GM18867 (cell line): ENCODE data around the gene CTPS1.
A peak's percentile ranks its signal among the peaks of the same experiment; 100 is the strongest.

Source experiments
- ATAC-seq: cut with Tn5 transposase; IDR thresholded peaks from one replicate; pipeline ENCODE4 v1.9.1; 2021; ENCODE audit warnings: mild to moderate bottlenecking, moderate library complexity; ENCODE audit not compliant: unreplicated experiment

CTPS1 gene, protein sequence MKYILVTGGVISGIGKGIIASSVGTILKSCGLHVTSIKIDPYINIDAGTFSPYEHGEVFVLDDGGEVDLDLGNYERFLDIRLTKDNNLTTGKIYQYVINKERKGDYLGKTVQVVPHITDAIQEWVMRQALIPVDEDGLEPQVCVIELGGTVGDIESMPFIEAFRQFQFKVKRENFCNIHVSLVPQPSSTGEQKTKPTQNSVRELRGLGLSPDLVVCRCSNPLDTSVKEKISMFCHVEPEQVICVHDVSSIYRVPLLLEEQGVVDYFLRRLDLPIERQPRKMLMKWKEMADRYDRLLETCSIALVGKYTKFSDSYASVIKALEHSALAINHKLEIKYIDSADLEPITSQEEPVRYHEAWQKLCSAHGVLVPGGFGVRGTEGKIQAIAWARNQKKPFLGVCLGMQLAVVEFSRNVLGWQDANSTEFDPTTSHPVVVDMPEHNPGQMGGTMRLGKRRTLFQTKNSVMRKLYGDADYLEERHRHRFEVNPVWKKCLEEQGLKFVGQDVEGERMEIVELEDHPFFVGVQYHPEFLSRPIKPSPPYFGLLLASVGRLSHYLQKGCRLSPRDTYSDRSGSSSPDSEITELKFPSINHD

DNA sequence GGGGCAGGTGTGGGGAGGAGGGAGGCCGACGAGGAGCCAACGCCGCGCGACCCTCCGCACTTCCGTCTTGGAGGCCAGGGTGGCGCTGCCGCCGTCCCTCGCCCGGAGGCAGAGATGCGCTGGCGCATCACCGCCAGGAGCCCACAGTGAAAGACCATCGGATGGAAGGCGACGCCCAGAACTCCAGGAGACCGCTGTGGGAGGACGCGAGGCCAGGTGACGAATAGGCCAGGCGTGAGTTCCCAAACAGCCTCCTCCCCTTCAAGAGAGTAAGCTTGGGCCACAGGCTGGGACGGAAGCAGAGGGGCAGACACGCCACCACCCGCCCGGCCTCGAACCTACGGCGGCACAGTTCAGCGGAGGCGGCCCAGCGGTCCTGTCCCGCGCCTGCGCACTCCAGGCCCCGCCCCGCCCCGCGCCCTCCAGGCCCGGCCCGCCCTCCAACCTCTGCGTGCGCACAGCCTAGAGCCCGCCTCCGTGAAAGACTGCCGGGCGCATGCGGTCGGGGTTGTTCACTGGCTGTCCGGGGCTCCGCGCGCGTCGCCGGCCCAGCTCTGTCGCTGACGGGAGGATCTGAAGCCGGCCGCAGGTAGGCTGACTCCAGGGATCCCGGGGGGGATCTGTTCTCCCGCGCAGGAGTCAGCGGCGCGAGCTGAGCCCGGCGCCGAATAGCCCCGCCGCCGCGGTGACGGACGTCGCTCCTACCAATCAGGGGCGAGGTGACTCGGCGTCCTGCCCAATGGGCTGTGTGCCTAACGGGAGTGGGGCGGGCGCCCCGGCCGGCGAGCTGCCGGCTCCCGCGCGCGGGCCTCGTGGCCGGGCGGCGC is at the start of gene CTPS1:
CTPS1 (plus strand) TSS at position 456 of the 827 bp plus-strand sequence. CDS start 3,595 bp downstream, outside the sequence.
- peak; percentile 86 for ATAC-seq

DNA sequence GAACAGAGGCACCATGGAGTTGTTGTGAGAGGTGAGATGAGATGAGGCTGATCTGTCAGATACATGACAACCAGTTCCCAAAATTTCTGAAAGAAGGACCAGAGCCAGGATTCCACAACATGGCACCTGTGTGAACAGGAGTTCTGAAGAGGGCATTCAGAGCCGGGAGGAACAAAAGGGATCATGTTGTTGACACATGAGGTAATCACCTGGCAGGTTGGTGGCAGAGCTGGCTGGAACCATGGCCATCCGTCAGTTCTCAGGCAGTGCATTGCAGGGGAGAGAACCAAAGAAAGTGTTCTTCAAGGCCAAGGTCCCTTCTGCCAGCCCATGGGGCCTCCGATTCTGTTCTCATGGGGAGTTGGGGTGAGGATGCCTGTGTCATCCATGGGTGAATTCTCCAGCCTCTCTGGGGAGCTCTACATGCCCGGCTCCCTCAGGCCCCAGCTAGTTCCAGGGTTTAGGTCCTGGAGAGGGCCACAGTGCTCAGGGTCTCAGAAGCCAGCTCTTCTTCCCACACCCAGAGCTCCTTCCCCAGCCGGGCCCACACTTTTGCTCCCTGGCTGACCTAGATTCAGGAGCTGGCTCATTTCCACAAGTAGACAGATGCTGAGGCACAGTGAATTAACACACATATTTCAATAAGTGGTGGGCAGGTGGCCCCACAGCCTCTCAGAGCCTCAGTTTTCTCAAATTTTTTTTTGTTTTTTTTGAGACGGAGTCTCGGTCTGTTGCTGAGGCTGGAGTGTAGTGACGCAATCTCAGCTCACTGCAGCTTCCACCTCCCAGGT is 49.1 kb upstream of the CTPS1 start:
- ATAC-seq = no peak

DNA sequence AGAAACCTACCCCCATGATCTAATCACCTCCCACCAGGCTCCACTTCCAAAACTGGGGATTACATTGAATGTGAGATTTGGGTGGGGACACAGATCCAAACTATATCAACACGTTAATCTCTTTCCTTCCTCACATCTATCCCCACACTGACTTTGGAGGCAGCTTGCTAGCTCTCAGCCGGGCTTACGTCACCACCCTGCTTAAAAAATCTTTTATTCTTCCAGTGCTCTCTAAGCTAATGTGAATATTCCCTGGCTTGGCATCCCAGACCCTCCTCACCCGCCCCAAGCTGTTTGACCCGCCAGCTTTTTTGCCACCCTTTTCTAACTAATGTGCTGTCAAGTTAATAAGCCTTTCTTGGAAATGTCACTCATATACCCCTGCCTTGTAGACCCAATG is 47.9 kb upstream of the CTPS1 start:
- no peak for ATAC-seq

DNA sequence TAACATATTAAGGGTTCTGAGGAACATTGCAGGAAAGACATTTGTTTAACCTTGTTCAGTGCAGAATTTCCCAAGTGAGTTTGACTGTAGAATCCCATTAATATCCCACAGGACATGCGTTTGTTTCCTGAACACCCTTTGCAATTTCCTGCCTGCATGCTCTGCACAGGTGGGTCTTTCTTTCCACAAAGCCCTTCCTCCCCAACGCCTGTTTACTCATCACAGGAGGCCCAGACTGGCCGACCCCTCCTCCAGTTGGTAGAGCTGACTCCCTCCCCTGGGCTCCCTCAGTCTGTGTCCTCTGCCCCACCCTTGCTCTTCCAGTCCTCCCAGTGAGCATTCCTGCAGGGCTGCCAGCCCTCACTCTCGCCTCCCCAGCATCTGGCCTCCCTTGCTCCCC is 47.5 kb upstream of the CTPS1 start:
- ATAC-seq = no peak

DNA sequence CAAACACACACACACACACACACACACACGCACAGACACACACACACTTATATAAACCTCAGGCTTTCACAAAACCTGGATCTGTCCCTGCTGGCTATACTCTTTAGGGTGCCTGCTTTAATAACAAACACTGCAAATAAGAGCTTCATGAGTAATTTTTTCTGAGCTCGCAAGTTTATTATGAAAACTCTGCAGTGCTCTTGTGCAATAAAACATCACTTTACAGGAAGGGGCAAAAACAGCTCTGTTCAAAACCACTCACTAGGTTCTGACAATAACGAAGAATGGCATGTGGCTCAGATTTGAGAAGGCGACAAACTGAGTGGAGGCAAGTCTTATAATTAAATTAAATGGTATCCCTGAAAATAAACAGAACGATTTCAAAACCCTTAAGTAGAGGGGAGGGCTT is 42.6 kb upstream of the CTPS1 start:
- ATAC-seq = no peak

DNA sequence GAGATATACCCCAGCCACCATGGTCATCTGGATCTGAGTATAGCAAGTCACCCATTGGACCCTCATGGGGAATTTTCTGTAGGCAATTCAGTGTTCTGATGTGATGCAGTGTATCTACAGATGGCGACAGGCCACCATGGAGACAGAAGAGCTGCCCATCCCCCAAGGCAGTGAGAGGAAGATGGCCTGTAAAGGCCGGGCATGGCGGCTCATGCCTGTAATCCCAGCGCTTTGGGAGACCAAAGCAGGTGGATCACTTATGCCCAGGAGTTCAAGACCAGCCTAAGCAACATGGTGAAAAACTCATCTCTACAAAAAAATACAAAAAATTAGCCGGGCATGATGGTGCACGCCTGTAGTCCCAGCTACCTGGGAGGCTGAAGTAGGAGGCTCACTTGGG is 41.1 kb upstream of the CTPS1 start:
- ATAC-seq = no peak

DNA sequence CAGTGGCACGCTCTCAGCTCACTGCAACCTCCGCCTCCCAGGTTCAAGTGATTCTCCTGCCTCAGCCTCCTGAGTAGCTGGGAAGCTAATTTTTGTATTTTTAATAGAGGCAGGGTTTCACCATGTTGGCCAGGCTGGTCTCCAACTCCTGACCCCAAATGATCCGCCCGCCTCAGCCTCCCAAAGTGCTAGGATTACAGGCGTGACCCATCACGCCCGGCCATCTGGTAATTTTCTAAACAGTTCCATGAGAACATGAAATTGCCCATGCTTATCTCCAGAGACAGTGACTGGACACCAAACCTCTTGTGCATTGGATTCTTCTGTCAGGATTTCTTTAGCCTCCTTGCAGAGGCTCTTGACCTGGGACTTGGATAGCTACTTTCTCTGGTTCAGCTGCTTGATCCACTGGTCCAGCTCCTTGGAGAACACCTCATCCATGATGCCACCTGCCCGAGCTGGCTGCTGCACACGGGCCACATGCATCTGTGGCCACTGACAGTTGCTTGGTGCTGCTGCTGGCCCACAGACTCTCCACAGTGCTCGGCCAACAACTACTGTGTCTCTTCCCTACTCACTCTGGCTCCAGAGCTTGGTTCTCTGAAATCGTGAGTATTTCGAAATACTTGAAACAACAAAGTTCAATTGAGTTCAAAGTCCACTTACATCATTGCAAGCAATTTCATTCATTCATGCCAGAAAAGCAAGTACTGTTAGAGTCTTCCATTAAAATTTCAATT is 40.0 kb upstream of the CTPS1 start:
- ATAC-seq = no peak

DNA sequence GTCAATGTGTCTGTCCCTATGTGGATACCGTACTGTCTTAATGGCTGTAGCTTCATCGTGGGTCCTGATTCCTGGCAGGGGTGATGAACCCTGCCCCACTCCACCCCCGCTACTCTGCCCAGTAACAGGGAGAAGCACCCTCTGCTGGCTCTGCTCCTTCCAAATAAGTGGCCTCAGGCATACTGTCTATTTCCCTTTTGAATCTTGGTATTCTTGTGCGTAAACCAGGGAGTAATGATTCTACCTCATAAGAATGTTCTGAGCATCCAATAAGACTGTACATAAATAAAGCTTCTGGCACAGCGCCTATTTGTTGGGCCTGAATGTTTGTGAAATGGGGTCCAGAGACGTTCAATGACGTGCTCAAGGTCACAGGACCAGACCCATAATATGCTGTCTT is 35.2 kb upstream of the CTPS1 start:
- ATAC-seq = no peak

DNA sequence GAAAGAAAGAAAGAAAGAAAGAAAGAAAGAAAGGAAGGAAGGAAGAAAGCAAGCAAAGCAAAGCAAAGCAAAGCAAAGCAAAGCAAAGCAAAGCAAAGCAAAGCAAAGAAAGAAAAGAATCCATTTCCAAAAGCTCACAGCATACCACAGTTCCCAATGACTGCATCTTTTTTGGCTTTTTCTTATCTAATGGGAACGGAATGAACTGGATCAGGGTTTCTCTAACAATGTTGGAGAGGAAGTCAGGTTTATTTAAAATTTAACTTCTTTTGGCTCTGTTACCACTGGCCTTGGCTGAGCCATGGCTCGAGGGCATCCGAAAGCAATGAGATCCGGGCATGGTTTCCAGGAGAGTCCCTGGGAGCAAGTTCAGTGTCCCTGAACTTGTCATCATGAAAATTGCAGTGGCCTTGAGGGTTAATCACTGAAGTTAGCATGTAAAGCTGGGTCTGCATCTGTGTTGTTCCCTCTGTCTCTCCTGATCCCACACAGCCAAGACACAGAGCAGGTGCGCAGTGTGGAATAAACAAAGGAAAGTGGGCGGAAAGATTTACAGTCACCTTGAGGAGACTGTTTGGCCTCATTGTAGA is 34.6 kb upstream of the CTPS1 start:
- no peak for ATAC-seq

DNA sequence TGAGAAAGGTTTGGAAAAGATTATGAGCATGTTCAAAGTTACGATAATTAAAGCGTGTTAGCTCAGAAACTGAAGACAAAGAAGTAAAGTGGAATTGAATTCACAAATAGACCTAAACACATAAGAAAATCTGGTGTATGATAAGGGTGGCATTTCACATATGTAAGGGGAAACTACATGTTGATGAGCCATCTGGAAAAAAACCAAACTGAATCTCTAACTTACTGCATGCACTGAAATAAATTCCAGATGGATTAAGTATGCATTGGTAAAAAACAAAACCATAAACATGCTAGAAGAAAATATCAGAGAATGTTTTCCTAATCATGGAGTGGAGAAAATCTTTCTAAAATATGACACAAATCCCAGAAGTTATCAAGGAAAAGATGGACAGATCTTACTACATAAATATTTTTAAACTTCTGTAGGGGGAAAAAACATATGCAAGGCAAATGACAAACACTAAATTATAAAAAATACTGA is 34.0 kb upstream of the CTPS1 start:
- no peak for ATAC-seq

DNA sequence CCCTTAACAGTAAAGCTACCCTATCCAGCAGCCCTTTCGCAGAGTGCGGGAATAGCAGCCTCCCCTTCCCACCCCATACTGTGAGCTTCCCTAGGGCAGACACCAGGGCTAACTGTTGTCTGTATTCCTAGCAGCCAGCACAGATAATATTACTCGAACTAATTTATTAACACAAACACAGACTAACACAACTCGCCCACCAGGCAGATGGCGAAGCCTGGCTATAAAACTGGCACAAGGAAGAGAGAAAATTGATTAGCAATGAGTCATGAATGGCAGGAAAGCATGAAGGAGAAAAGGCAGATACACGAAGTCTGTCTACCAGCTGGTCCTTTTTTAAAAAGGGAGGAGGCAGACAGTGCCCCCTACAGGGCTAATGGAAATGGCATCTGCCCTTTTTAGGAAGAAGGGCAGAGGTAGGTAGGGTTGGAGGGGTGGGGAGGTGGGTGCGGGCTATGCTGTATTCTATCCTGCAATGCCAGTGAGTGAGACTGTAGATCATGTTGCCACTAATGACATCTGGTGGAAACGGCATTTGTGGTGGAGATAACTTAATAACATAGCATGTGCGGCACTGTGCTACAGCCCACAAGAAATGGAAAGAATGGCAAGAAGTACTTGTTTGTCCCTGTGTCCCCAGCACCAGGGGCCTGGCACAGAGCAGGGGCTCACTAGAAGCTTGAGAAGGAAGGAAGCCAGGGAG is 30.6 kb upstream of the CTPS1 start:
- ATAC-seq = no peak

DNA sequence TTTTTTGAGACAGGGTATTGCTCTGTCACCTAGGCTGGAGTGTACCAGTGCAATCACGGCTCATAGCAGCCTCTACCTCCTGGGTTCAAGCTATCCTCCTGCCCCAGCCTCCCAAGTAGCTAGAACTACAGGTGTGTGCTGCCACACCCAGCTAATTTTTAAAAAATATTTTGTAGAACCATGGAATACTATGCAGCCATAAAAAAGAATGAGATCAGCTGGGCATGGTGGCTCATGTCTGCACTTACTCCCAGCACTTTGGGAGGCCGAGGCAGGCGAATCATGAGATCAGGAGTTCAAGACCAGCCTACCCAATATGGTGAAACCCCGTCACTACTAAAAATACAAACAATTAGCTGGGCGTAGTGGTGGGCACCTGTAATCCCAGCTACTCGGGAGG is 29.9 kb upstream of the CTPS1 start:
- no peak for ATAC-seq

DNA sequence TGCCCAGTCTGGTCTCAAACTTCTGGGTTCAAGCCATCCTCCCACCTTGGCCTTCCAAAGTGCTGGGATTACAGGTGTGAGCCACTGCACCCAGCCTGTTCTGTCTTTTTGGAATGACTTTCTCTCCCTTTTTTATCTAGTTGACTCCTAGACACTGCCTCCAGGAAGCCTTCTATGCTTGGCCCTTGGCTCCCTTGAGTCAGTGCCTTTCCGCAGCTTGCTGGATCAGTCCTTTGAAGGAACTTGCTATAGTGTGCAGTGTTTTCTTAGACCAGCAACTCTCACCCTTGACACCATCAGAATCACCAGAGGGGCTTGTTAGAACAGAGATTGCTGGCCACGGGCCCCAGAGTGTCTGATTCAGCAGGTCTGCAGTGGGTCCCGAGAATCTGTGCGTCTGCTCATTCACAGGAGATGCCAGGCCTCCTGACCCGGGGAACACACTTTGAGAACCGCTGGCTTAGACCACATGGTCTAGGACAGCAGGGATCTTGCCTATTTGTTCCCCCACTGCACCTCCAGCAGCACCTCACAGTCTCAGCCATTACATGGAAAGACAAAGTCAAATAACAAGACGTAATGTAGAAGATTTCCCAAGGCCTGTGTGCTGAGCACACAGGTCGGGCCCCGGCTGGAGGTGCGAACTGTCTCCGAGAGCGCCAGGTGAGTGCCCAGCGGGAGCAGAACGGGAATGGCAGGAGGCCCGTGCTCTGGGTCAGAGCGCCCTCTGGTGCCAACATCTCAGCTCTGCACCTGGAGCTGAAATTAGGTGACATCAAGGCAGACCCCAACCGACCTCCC is 27.4 kb upstream of the CTPS1 start:
- ATAC-seq = no peak

DNA sequence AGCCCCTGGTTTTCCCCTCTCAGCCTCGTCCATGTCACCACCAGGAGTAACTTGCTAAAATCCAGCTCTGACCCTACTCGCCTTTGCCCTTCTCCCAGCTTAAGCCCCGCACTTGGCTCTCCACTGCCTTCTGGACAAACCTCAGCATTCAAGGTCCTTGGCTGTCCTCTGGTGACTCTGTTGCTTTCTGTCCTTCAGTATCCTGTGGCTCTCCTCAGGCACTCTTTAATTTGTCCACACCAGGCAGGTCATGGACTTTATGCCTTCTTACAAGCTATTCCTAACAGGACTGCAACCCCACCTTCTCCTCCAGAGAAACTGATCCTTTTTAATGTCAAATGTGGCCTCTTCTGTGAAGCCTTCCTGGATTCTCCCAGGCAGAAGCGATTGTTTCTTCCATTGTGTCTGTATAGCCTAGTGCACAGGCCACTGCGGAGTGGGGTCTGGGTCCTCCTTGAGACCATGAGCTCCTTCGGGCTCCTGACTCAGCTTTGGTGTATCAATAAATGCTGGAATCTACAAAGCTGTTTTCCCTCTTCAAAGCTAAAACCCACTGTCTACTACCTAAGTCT is 26.7 kb upstream of the CTPS1 start:
- no peak for ATAC-seq

DNA sequence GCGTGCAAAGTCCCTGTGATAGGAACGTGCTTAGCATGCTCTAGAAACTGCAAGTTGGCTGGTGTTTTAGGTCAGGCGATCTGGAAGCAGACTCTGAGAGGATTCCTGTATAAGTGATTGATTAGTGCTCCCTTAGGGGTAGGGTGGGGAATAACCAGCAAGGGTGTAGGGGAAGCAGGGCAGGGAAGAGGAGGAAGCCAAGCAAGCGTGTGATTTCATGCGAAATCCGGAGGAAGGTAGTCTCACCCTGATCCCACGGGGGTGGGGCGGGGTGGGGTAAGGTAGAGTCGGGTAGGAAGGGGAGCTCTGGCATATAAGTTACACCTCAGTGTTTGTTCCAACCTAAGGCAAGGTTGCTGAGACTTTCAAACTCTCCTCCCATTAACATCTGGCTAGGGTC is 24.9 kb upstream of the CTPS1 start:
- ATAC-seq = no peak

DNA sequence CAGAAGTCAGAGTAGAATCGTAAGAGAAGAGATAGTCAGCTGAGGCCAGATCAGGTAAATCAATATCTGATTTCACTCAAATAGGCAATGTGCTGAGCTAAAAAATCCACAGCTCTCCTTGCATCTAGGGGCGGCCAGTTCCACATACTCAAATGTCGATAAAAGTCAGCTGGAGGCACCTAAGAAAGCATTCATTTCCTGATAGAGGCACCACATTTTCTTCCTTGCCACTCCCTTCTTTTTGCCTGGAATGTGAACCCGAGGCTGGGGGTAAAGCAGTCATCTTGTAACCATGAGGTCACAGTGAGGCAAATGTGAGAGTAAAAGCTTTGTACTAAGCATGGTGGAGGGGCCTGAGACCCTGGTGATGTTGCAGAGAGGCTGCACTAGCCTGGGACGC is 24.2 kb upstream of the CTPS1 start:
- ATAC-seq = no peak

DNA sequence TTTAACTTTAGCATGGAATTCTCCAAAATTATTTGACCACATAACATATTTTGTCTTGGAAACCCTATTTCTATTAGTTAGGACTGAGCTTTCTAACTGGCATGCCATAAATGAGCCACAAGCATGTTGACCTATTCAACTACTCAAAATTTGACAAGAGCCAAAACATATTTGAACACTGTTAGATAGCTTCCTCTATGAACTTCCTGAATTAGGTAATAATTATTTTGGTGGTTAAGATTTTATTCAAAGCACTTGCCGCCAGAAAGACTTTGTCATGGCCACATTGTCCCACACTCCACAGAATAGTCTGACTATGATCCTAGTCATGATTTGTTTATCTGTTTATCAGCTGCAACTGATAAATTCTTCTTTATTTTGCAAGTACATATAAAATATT is 23.1 kb upstream of the CTPS1 start:
- no peak for ATAC-seq

DNA sequence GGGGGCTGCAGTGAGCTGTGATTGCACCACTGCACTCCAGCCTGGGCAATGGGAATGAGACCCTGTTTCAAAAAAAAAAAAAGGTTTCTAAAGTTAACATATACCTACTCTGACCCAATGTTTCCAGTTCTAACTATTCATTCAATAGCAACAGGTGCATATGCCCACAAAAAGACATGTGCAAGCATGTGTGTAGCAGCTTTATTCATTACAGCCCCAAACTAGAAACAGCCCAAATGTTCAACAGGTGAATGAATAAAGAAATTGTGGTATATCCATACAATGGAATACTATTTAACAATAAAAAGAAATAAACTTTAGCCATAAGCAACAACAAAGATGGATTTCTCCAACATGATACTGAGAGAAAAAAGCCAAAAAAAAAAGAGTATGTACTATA is 21.3 kb upstream of the CTPS1 start:
- no peak for ATAC-seq
